Measurements from ENCODE around the gene TFPI.
"Not testable (repeated sequence)": the region's sequence is repeated elsewhere in the genome, so short reads cannot be mapped to it uniquely, and the experiment has no call there.

GRCh38 chr2:187571996-187572395, 17.8 kb upstream of the TFPI start:
- TF ChIP-seq, protein P1, sequence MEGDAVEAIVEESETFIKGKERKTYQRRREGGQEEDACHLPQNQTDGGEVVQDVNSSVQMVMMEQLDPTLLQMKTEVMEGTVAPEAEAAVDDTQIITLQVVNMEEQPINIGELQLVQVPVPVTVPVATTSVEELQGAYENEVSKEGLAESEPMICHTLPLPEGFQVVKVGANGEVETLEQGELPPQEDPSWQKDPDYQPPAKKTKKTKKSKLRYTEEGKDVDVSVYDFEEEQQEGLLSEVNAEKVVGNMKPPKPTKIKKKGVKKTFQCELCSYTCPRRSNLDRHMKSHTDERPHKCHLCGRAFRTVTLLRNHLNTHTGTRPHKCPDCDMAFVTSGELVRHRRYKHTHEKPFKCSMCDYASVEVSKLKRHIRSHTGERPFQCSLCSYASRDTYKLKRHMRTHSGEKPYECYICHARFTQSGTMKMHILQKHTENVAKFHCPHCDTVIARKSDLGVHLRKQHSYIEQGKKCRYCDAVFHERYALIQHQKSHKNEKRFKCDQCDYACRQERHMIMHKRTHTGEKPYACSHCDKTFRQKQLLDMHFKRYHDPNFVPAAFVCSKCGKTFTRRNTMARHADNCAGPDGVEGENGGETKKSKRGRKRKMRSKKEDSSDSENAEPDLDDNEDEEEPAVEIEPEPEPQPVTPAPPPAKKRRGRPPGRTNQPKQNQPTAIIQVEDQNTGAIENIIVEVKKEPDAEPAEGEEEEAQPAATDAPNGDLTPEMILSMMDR (conservative IDR thresholded peaks at IDR 0.05 in 1 of 2, IDR thresholded peaks at IDR 0.05 in 1 of 2; ENCODE audit: extremely low read depth in 1 of 2, insufficient read depth in 1 of 2, low read depth in 1 of 2, low read length in 2 of 2), result not testable (repeated sequence)
- not testable (repeated sequence) for TF ChIP-seq EZH2 (IDR thresholded peaks at IDR 0.05; ENCODE audit: borderline replicate concordance, low read length)

All from mammary epithelial cell (primary cell).